GM18868 (cell line): Measurements from ENCODE around the gene IFNW1.

Source experiments
- ATAC-seq: cut with Tn5 transposase; IDR thresholded peaks from one replicate; pipeline ENCODE4 v1.9.1; 2021; ENCODE audit warnings: mild to moderate bottlenecking, moderate library complexity; ENCODE audit not compliant: unreplicated experiment

The IFNW1 gene

DNA sequence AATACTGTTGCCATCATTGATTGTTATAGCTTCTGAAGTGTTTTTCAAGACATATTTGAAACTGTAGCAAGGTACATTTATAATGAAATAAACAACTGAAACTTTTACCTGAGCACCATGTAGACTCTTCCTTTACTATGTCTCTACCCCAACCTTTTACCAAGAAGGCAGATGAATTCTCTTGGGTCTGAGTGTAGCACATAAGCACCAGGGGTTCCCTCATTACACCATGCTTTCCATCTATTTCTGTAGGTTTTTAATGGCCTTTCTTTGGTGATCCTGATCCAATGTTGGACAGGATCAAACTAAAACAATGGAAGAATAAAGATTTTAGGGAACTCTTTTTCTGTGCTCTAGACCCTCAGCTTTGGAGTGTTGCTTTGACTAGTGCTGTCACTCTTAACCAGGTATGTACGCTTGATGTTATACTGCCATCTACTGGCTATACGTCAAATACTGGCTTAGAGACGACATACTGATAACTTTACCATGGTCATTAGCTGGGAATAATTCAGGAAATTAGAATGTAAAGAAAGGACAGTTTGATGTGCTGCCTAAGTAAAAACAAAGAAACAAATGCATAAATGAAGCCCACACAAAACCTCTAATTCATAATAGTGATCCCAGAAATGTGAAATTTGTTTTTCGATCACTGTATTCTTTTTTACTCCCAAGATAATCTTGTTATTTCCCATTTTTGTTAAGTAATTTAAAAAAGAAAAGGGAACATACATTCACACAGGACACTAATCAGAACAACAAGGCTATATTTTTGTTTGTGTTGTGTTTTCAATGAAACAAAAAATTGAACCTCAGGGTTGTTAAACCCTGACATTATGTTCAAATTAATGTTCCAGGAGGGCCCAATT is 30.7 kb downstream of the IFNW1 start:
- ATAC-seq, result peak; percentile 95

- ATAC-seq, result no peak
These were observed 36.8 kb downstream of the IFNW1 start for GRCh38 chr9:21104787-21105186.

DNA sequence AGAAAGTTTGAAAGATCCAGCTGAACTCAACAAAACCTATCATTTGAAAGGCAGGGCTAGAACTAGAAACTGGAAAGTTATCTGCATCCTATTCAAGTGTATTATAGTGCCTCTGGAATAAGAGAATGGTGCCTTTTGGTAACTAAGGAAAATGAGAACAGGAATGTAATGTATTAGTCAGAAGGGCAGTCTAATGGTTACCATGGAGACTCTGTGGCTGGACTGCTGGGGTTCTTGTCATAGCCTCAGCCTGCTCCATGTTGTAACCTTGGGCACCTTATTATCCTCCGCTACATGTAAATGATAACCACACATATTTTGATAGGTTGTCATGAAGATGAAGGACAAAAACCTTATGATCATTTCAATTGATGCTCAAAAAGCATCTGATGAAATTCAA is 39.3 kb downstream of the IFNW1 start:
- ATAC-seq, result no peak

GRCh38 chr9:21097817-21098216 is 43.8 kb downstream of the IFNW1 start:
- no peak for ATAC-seq

DNA sequence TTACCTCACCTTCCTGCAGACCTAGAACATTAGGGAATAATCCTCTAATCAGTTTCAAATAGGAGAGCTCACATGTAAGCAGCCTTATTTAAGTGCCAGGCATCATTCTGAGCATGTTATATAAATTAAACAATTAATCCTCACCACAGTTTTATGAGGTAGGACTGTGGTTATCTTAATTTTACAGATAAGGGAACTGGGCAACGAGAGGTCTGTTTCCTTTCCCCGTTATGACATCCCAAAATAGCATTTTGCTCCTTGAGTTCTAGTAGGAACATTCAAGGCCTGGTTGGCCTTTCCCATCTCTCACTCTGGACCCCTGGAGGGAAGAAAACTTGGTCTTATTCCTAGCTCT is 44.8 kb downstream of the IFNW1 start:
- ATAC-seq, result no peak

DNA sequence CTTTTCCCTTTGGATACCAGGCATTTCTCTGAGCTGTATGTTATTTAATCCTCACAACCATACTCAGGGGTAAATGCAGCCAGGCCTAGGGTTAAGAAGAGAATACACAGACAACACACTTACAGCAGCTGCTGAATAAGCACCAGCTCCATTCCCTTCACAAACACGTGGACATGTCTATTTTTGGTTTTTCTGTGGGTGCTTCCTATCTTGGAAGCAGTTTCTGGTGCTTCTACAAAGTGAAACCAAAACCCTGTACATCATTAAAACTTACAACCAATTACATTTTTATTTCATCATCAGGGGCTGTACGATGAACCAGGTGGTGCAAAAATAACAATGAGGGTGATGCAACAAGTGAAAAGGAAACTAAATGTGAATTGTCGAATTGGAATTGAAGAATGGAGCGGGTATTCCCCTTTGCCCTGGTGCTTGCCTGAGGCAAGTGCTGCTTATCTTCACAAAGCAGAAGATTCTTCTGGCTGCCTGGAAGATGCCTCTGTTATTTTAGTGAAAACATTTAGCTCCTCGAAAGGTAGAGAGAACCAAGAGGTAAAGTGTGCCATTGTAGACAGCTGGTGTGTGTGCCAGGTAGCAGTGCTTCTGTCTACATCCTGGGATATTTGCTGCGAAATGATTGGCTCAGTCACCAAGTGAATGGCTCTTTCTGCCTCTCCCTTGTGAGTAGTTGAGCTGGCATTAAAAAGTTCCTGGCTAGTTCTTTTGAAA is 45.3 kb downstream of the IFNW1 start:
- ATAC-seq, result peak; percentile 87

DNA sequence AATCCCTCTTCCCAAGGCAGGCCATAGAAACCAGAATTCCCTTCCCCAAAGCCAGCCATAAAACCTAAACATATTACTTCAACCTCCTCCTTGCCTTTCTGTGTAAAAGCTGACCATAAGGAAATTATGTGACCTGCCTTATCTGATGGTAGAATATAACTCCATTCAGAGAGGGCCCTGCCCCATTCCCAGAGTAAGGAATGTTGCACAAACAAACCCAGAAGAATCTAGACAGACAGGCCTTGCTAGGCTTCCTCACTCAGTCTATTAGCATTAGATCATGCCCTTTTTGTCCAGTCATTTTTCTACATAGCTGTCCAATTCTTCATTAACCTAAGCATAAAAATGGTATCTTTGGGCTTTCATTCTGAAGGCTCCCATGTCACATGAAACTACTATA is 46.1 kb downstream of the IFNW1 start:
- no peak for ATAC-seq
